ENCODE results near the gene COQ4.
A peak's percentile ranks its signal among the peaks of the same experiment; 100 is the strongest.

The COQ4 gene

DNA sequence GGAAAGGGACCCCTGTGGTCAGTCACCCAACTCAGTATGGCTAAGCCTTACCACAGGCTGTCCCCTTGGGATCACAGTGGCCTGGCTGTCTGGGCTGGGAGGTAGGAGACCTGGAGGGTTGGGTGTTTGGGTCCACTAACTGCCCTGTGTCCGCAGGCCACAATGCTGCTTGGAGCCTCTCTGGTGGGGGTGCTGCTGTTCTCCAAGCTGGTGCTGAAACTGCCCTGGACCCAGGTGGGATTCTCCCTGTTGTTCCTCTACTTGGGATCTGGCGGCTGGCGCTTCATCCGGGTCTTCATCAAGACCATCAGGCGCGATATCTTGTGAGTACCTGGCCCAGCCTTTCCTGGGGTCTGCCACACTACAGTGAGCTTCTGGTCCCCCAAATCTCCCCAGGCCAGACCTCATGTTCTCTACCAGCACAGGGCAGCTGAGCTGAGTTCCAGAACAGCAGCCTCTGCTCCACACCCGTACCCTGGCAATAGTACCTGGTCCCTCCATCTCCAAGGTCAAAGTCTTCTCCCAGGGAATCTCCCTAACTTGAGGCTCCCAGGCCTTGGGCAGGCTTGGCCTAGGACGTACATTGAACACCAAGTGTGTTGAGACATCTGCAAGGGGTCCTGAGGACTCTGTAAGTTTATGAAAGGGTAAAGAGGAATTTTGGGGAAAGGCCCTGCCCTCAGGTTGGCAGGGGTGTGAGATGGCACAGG is 20.5 kb downstream of the COQ4 start:
- H3K36me3 ChIP-seq, result peaks cover 48% of the 10 kb centered on the region

DNA sequence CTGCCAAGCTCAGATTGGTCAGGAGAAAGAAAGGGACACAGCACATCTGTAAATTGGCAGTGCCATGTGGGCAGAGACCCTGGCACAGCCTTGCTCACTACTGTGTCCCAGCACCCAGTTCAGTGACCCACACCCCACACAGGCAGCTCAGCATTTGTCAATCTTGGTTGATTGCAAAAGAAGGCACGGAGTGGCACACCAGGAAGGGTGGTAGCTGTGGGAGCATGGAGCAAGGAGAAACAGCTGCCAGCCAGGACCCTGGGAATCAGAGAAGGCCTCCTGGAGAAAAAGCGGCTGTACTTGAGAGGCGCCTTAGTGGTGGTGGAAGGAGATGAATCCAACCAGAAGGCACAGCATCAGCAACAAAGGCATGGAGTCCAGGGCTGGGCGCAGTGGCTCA is 21.2 kb downstream of the COQ4 start:
- no peak for DNase-seq
- Histone ChIP-seq H3K36me3 (peaks cover 54% of the 10 kb centered on the region), H3K9me3 (ENCODE audit: severe bottlenecking) (no peaks in the 10 kb centered on the region), H3K4me3 (ENCODE audit: low read depth, low read length) (no peak overlapping the region), H3K27me3 (ENCODE audit: insufficient read depth, low read depth, severe bottlenecking) (no peaks in the 10 kb centered on the region), H3K27ac (no peak overlapping the region)
- TF ChIP-seq, protein P1, sequence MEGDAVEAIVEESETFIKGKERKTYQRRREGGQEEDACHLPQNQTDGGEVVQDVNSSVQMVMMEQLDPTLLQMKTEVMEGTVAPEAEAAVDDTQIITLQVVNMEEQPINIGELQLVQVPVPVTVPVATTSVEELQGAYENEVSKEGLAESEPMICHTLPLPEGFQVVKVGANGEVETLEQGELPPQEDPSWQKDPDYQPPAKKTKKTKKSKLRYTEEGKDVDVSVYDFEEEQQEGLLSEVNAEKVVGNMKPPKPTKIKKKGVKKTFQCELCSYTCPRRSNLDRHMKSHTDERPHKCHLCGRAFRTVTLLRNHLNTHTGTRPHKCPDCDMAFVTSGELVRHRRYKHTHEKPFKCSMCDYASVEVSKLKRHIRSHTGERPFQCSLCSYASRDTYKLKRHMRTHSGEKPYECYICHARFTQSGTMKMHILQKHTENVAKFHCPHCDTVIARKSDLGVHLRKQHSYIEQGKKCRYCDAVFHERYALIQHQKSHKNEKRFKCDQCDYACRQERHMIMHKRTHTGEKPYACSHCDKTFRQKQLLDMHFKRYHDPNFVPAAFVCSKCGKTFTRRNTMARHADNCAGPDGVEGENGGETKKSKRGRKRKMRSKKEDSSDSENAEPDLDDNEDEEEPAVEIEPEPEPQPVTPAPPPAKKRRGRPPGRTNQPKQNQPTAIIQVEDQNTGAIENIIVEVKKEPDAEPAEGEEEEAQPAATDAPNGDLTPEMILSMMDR (IDR thresholded peaks at IDR 0.05; ENCODE audit: low read depth, low read length), result no peak

More for the DNA sequence above, 20.5 kb downstream of the COQ4 start:
- no peaks in the 10 kb centered on the region for H3K27me3 ChIP-seq (ENCODE audit: insufficient read depth, low read depth, severe bottlenecking)
- no peak for DNase-seq
- TF ChIP-seq, protein P1 (IDR thresholded peaks at IDR 0.05; ENCODE audit: low read depth, low read length), result no peak
- H3K27ac ChIP-seq, result no peak overlapping the region
- no peaks in the 10 kb centered on the region for H3K9me3 ChIP-seq (ENCODE audit: severe bottlenecking)
- H3K4me3 ChIP-seq (ENCODE audit: low read depth, low read length), result no peak overlapping the region

DNA sequence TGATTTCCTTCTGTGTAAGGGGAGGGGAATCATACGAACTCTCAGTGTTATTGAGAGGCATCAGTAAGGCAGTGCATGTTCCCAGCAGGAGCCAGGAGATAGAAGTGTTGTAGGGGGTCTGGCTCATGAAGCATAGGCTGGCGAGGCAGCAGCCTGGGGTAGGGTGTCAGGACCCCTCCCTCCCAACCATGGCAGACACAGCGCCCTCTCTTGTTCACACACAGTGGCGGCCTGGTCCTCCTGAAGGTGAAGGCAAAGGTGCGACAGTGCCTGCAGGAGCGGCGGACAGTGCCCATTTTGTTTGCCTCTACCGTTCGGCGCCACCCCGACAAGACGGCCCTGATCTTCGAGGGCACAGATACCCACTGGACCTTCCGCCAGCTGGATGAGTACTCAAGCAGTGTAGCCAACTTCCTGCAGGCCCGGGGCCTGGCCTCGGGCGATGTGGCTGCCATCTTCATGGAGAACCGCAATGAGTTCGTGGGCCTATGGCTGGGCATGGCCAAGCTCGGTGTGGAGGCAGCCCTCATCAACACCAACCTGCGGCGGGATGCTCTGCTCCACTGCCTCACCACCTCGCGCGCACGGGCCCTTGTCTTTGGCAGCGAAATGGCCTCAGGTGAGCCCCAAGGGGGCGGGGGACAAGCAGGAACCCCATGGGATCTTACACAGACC is 22.4 kb downstream of the COQ4 start:
- no peak for DNase-seq
- H3K27ac ChIP-seq, result no peak overlapping the region
- H3K9me3 ChIP-seq (ENCODE audit: severe bottlenecking), result no peaks in the 10 kb centered on the region
- peaks cover 66% of the 10 kb centered on the region for H3K36me3 ChIP-seq
- TF ChIP-seq, protein P1 (IDR thresholded peaks at IDR 0.05; ENCODE audit: low read depth, low read length), result peak; percentile 54
- H3K4me3 ChIP-seq (ENCODE audit: low read depth, low read length), result no peak overlapping the region
- H3K27me3 ChIP-seq (ENCODE audit: insufficient read depth, low read depth, severe bottlenecking), result no peaks in the 10 kb centered on the region

DNA sequence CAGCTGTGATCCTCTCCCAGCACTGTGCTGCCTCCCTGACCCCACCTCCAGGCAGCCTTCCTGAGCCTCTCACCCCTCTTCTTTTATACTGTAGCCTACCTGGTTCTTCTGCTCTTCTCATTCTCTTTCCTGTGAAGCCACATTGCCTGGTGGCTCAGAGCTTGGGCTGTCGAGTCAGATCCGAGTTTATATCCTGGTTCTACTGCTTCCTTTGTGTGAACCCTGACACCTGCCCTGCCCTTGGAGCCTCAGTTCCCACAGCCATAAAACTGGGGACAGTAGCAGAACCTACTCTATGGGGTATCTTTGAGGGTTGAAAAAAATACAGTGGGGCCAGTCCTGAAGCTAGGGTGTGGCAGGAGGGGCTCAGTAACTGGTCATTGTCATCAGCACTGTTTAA is 26.5 kb downstream of the COQ4 start:
- Histone ChIP-seq H3K4me3 (ENCODE audit: low read depth, low read length) (no peak overlapping the region), H3K36me3 (peaks cover 76% of the 10 kb centered on the region), H3K27ac (no peak overlapping the region), H3K9me3 (ENCODE audit: severe bottlenecking) (no peaks in the 10 kb centered on the region), H3K27me3 (ENCODE audit: insufficient read depth, low read depth, severe bottlenecking) (no peaks in the 10 kb centered on the region)
- DNase-seq, result no peak
- TF ChIP-seq, protein P1 (IDR thresholded peaks at IDR 0.05; ENCODE audit: low read depth, low read length), result no peak

DNA sequence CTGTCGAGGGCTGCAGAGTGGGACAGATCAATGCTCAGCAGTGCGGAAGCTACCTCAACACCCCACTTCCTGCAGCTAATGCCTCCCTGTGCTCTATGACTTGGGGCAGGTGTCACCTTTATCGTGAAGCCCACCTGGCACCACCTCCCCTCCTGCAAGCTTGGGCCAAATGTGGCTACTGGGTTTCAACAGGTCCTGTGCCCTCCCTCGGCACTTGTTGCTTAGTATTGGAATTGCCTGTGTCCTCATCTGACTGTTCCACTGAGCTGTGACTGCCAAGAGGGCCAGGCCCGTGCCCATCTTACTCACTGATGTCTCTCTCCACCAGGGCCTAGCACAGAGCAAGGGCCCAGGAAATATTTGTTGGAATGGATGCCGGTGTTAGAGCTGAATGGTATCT is 27.1 kb downstream of the COQ4 start:
- Histone ChIP-seq H3K36me3 (peaks cover 75% of the 10 kb centered on the region), H3K9me3 (ENCODE audit: severe bottlenecking) (no peaks in the 10 kb centered on the region), H3K27me3 (ENCODE audit: insufficient read depth, low read depth, severe bottlenecking) (no peaks in the 10 kb centered on the region), H3K27ac (no peak overlapping the region), H3K4me3 (ENCODE audit: low read depth, low read length) (no peak overlapping the region)
- TF ChIP-seq, protein P1 (IDR thresholded peaks at IDR 0.05; ENCODE audit: low read depth, low read length), result no peak
- no peak for DNase-seq

Measured in WERI-Rb-1 (cell line).